Activated T-cell treated with anti-CD3 and anti-CD28 coated beads, Interleukin-2, amount 50 U/mL, for 1 hour (primary cell): Measurements from ENCODE around the gene CPEB1.

ENCODE experiments used
- DNase-seq: peaks from one replicate; pipeline ENCODE4 v3.0.0-alpha.2; 2020

CPEB1 gene

GRCh38 chr15:82580713-82581112 lies 66.5 kb downstream of the CPEB1 start:
- DNase-seq = no peak

- no peak for DNase-seq
Observed at GRCh38 chr15:82575335-82575734, 71.8 kb downstream of the CPEB1 start.

DNA sequence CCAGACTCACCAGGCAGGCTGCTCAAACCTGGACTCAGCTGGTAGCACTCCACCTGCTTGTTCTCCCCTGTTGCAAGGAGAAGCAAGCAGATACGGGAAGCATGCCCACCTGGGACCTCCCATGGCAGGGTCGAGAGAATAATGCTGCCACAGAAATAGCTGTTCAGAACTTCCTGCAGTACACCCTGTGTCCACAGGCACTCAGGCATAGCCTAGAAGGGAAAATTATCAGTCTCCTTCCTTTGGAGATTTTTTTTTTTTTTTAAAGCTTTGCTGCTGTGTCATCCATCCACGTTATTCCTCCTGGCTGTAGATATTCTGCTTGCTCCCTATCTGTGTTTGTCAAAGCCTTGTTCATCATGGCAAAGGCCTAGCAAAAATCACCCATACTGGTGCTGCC lies 74.2 kb downstream of the CPEB1 start:
- no peak for DNase-seq

DNA sequence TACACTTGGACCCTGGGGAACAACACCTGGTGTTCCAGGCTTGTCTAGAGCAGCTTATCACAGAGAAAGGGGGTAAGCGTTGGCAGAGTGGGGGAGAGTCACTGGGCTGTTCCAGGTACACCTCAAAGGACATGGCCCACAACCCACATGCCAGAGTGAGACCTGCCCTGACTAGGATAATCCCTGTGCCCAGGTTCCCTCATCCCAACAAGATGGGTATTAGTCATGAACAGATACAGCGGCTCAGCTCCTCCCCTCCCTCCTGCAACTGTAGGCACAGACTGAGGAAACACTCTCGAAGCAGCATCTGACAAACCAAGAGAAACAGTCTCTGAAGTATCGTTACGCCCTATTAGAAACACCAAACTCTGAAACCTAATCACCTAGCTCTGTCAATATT lies 74.9 kb downstream of the CPEB1 start:
- DNase-seq = no peak

GRCh38 chr15:82571722-82572222 lies 75.4 kb downstream of the CPEB1 start:
- no peak for DNase-seq

- DNase-seq = no peak
Observed at GRCh38 chr15:82570721-82571508, 76.2 kb downstream of the CPEB1 start.

DNA sequence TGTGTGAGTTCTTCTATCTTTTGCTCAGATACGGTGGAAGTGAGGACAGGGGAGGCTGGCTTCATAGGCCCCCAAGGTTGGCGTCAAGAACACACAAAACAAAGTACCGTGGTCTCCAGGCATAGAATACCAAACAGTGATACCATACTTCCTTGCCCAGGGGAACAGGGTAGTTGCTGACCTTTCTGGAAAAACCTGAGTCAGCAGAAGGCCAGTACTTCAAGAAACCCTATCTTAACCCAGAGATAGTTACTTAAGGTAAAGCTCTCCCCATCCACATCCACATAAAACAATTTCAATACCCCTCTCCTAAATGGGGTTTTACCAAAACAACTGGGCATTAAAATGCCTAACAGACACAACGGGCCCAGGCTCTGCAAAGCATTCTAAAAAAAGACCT lies 77.3 kb downstream of the CPEB1 start:
- DNase-seq = no peak

DNA sequence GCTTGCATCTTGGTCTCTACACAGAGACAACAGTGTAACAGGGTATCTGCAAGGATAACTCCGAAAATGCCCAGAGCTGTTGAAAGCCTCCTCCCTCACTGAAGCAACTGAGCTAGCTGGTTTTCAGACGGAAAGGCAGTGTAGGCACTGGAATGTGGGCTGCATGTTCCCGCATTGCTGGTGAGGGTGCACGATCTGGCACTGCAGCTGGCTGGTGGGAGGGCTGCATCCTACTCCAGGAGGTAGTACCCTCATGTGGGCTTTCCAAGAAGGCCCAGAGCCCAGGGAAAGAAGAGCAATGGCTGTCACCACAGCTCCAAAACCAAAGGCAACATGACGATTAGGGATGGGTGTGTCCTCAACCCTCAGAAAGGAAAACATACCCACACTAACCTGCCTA lies 78.2 kb downstream of the CPEB1 start:
- DNase-seq = no peak

GRCh38 chr15:82567661-82568060 lies 79.5 kb downstream of the CPEB1 start:
- DNase-seq = no peak

DNA sequence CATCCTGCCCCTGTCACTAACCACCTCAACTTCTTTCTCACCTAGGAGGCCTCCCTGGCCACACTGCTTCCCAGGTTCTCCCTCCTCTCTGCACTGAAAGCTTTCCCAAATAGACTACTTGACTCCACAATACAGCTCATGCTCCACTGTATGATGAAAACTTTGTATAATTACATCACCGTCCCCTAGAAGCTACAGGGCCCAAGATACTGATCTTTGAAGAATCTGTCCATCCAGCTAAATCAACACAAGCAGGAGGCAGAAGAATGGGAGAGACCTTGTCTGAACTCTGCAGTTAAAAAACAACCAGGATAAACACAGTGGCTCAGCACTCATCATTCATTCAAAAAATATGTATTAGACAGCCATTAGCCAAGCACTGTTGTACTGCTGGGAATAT lies 80.5 kb downstream of the CPEB1 start:
- DNase-seq = no peak

- DNase-seq = no peak
Observed at GRCh38 chr15:82558502-82558901, 88.7 kb downstream of the CPEB1 start.

- DNase-seq = no peak
Observed at GRCh38 chr15:82556315-82557035, 90.7 kb downstream of the CPEB1 start.

GRCh38 chr15:82554849-82555248 lies 92.3 kb downstream of the CPEB1 start:
- DNase-seq = no peak

- DNase-seq = no peak
Observed at GRCh38 chr15:82554351-82554750, 92.8 kb downstream of the CPEB1 start.

GRCh38 chr15:82553846-82554245 lies 93.3 kb downstream of the CPEB1 start:
- DNase-seq = no peak

- no peak for DNase-seq
Observed at GRCh38 chr15:82552861-82553260, 94.3 kb downstream of the CPEB1 start.

- no peak for DNase-seq
Observed at GRCh38 chr15:82551646-82552247, 95.4 kb downstream of the CPEB1 start.

DNA sequence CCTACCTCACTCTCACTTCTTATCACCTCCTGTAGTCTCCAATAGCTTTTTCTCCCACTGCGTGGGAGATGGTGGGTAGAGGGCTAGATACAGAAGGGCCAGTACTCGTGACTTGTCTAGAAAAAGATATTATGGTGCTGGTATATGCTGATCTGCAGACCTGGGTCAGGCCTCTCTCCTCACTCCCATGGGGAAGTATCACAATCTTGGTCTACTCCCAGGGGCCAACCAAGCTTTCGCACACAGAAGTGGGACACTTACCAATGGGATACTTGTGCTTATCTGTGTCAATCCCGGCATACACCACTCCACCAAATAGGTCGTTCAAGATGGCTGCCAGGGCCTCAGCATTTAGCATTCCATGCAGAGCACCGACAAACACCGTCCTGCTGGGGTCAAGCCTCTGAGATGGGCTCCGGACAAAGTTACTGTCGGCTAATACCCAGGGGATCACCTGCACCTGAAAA lies 97.9 kb downstream of the CPEB1 start:
- no peak for DNase-seq

GRCh38 chr15:82548700-82549099 lies 98.5 kb downstream of the CPEB1 start:
- DNase-seq = no peak

- no peak for DNase-seq
Observed at GRCh38 chr15:82545478-82545877, 101.7 kb downstream of the CPEB1 start.

DNA sequence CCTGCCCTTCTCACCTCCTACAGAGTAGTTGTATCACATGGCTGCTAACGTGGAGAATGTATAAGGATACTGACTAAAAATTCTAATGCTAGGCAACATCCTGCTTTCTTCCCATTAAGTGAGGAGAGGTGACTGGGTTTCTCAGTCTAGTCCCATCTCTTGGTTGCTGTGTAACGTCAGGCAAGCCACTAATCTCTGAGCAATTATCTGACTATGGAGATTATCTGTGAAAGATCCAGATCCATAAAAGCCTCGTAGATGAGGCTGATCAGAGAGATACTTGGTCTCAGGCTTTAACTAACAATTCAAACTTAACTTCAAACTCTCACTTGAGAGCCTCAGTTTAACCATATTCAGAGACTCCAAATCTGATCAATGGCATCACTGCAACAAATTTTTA lies 102.2 kb downstream of the CPEB1 start:
- DNase-seq = no peak

DNA sequence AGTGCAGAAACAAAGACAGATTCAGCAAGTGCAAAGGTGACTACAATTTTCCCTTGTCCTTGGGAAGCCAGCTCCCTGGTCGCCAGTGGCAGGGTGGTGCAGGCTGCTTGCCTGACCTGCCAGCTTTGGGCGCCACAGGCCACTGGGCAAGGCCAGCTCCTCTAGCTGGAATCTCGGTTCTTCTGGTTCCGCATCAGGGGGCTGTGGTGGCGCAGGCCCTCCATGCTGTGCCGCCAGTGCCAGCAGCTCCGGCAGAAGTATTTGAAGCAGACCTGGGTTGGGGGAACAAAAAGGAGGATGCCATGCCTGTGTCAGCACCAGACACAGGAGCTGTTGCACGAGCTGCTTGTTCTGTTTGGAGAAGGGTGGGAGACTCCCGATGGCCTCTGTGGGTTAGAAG lies 102.7 kb downstream of the CPEB1 start:
- DNase-seq = no peak

- DNase-seq = no peak
Observed at GRCh38 chr15:82543160-82543559, 104.0 kb downstream of the CPEB1 start.

DNA sequence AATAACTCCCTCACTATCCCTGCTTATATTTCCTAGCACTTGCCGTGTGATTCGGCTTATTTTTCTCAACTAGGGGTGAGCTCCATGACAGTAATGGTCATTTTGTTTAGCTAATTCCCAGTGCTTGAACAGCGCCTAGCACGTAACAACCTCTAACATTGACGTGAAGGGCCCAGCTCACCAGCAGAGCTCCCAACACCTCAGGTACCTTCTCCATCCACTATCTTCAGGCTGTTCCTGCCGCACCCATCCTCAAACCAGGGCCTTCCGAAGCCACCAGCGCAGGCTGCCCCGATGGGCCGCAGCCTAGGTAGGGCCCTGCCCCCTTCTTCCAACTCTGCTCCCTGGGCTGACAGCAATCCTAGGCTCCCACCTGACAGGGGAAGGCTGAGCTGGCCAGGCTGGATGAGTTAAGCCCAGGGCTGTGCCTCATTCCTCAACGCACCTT lies 106.2 kb downstream of the CPEB1 start:
- DNase-seq = no peak
